ENCODE results near the gene POMGNT2.

Gene POMGNT2

GRCh38 chr3:43043071-43043766, 62.7 kb downstream of the POMGNT2 start:
- no peak for DNase-seq

- DNase-seq = no peak
Observed at GRCh38 chr3:43041517-43041916, 64.4 kb downstream of the POMGNT2 start.

GRCh38 chr3:43038010-43038409, 67.9 kb downstream of the POMGNT2 start:
- no peak for DNase-seq

- no peak for DNase-seq
Observed at GRCh38 chr3:43036621-43037423, 69.1 kb downstream of the POMGNT2 start.

GRCh38 chr3:43035801-43036365, 70.0 kb downstream of the POMGNT2 start:
- no peak for DNase-seq

- DNase-seq = no peak
Observed at GRCh38 chr3:43034911-43035310, 71.0 kb downstream of the POMGNT2 start.

GRCh38 chr3:43034200-43034599, 71.7 kb downstream of the POMGNT2 start:
- no peak for DNase-seq

- DNase-seq = no peak
Observed at GRCh38 chr3:43032646-43033628, 72.9 kb downstream of the POMGNT2 start.

- DNase-seq = no peak
Observed at GRCh38 chr3:43031889-43032545, 73.9 kb downstream of the POMGNT2 start.

GRCh38 chr3:43031485-43031884, 74.4 kb downstream of the POMGNT2 start:
- no peak for DNase-seq

- DNase-seq = no peak
Observed at GRCh38 chr3:43030162-43030935, 75.5 kb downstream of the POMGNT2 start.

Data from NCI-H446 (cell line).